Raji (cell line): Measurements from ENCODE around the gene DYDC2.

Experiments
- POLR2A ChIP-seq: IDR thresholded peaks from 2 replicates; pipeline ENCODE4 v1.6.1; 2011; ENCODE audit warnings: low read depth, low read length, control low read depth; ENCODE audit not compliant: insufficient read depth

The DYDC2 gene

DNA sequence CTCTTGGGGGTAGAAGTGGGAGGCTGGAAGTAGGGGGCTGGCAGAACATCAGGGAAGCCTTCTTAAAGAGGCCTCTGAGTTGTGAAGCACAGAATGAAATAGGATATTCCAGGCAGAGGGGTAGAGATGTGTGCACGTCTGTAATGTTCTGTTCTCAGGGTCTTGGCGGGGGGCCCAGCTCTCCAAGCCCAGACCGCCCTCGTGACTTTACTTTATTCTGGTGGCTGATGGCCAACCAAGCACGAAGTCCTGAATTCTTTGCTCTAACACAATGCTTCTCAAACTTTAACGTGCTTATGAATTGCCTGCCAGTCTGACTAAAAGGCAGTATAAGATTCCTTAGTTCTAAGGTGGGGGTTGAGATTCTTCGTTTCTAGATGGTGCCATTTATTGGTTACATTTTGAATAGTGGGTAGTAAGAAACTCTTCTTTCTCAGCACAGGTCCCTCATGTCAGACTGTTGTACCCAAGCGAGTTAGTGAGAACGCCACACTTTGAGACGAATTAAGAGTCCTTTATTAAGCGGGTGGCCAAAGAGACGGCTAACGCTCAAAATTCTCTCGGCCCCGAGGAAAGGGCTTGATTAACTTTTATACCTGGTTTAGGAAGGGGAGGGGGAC is 60.0 kb downstream of the DYDC2 start:
- no peak for TF ChIP-seq POLR2A
